Brain microvascular endothelial cell (primary cell): Measurements from ENCODE around the gene ZFP28.

ENCODE experiments used
- DNase-seq: peaks from one replicate; pipeline ENCODE4 v3.0.0-alpha.2; 2020
- H3K27ac ChIP-seq: fragments of 250-450 bp; sonication (Bioruptor Pico); 2 replicates; pipeline ENCODE4 v1.5.1; 2020; ENCODE audit warnings: mild to moderate bottlenecking, moderate library complexity
- H3K27me3 ChIP-seq: fragments of 250-450 bp; sonication (Bioruptor Pico); replicated peaks from 2 replicates; pipeline ENCODE4 v1.5.1; 2020; ENCODE audit warnings: mild to moderate bottlenecking
- H3K36me3 ChIP-seq: fragments of 250-450 bp; sonication (Bioruptor Pico); replicated peaks from 2 replicates; pipeline ENCODE4 v1.5.1; 2020; ENCODE audit warnings: mild to moderate bottlenecking
- H3K4me3 ChIP-seq: 2 replicates; pipeline ENCODE4 v1.5.1; 2011; ENCODE audit warnings: low read depth, mild to moderate bottlenecking, control low read depth, low read length, moderate library complexity
- in situ Hi-C: cut with HindIII; loops from 2 replicates; pipeline ENCODE4 v1.10.0; 2017; ENCODE audit warnings: low sequenced_read_pairs, low pct_ligation_motif_present
- TF ChIP-seq, protein P1 (sequence below): IDR thresholded peaks from 2 replicates; pipeline ENCODE4 v1.5.1; 2011; ENCODE audit warnings: low read depth, mild to moderate bottlenecking, moderate library complexity, low read length, control low read depth, inconsistent platforms; ENCODE audit errors: missing control alignments

Gene ZFP28

DNA sequence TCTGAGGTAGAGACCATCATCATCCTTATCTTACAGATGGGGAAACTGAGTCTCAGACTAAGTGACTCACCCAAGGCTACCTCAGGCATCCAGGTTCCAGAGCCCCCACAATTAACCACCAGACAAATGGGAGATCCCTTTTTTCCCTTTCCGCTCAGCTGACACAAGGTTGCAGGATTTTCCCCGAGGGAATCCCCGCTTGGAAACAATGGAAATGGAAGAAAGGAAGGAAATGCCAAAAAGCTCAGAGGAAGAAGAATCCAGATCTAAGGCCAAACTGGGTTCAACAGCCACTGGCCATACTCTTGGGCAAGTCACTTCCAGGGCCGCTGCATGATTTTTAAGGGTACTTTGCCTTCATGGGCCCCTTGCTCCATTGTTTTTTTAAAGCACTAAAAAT is 57.9 kb downstream of the ZFP28 start:
- Histone ChIP-seq H3K27ac (no peak overlapping the region), H3K4me3 (no peak overlapping the region), H3K36me3 (peaks cover 1% of the 10 kb centered on the region), H3K27me3 (no peaks in the 10 kb centered on the region)
- no peak for DNase-seq
- in situ Hi-C loops, result no loop called here
- TF ChIP-seq, protein P1, sequence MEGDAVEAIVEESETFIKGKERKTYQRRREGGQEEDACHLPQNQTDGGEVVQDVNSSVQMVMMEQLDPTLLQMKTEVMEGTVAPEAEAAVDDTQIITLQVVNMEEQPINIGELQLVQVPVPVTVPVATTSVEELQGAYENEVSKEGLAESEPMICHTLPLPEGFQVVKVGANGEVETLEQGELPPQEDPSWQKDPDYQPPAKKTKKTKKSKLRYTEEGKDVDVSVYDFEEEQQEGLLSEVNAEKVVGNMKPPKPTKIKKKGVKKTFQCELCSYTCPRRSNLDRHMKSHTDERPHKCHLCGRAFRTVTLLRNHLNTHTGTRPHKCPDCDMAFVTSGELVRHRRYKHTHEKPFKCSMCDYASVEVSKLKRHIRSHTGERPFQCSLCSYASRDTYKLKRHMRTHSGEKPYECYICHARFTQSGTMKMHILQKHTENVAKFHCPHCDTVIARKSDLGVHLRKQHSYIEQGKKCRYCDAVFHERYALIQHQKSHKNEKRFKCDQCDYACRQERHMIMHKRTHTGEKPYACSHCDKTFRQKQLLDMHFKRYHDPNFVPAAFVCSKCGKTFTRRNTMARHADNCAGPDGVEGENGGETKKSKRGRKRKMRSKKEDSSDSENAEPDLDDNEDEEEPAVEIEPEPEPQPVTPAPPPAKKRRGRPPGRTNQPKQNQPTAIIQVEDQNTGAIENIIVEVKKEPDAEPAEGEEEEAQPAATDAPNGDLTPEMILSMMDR, result no peak

DNA sequence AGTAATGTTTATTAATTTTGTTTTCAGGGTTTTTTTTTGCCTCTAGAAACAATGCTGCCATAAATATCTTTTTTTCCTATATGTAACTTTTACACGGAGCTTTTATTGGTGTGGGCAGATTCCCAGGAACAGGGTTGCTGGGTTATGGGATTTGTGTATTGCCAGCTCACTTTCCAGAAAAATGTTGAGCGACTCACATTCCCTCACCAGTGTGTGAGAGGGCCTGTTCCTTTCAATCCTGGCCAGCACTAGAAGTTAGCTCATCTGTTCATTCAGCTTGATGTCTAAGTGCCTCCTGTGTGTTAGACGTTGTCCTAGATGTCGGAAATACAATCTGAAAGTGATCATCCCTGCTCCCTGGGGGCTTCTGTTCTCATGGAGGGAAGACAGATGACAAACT is 58.9 kb downstream of the ZFP28 start:
- DNase-seq, result peak; percentile 6
- TF ChIP-seq, protein P1, result no peak
- Histone ChIP-seq H3K36me3 (peaks cover 3% of the 10 kb centered on the region), H3K27me3 (no peaks in the 10 kb centered on the region), H3K4me3 (no peak overlapping the region), H3K27ac (no peak overlapping the region)
- in situ Hi-C loops, result no loop called here

DNA sequence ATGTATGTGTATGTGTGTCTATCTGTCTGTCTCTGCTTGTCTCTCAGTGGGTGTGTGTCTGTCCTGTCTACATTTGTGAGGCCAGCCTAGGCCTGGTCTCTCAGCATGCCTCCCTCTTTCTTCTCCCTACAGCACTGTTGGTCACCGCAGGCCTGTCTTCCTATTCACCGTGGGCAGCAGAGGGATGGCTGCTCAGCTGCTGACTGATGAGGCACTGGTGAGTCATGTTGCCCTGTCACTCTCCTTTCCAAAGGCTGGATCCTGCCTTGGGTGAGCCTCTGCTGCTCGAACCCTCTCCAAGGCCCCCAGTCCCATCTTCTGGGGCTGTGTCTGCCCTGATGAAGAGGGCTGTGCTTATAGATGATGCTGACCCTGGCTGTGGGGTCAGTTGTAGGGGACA is 62.6 kb downstream of the ZFP28 start:
- Histone ChIP-seq H3K27me3 (no peaks in the 10 kb centered on the region), H3K4me3 (no peak overlapping the region), H3K36me3 (peaks cover 3% of the 10 kb centered on the region), H3K27ac (no peak overlapping the region)
- DNase-seq, result peak; percentile 29
- TF ChIP-seq, protein P1, result no peak
- in situ Hi-C loops, result no loop called here

DNA sequence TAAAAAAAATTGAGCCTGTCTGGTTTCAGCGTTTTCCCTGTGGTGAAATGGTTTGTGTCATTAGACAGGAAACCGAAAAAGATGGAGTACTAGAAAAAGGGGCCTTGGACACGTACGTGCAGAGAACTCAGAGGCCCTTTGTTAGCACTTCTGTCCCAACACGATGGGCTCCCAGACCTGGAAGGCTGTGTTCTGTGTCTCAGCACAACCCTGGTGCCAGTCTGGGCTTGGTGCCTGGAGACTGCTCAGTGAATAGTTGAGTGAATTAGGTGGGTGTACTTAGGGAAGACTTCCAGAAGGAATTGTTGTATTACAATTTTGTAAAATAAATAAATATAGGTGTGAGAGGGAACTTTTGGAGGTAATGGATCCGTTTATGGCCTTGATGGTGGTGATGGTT is 65.1 kb downstream of the ZFP28 start:
- no peak for DNase-seq
- H3K36me3 ChIP-seq, result peaks cover 3% of the 10 kb centered on the region
- in situ Hi-C loops, result no loop called here

More for the DNA sequence above, 65.1 kb downstream of the ZFP28 start:
- Histone ChIP-seq H3K27ac (no peak overlapping the region), H3K4me3 (no peak overlapping the region), H3K27me3 (no peaks in the 10 kb centered on the region)
- TF ChIP-seq, protein P1, result no peak
